Activated T-cell treated with anti-CD3 and anti-CD28 coated beads, Interleukin-2, amount 50 U/mL, for 4 hours (primary cell): Measurements from ENCODE around the gene MERTK. TPM values are rescaled to one million over a fixed set of nuclear protein-coding genes. Genes with fewer than 3 reads are reported as not detected.

ENCODE experiments used
- ATAC-seq, 2 donors: fragments of 200-7000 bp; cut with Tn5 transposase; one replicate each; pipeline ENCODE4 v1.10.0; 2021
- DNase-seq: peaks from one replicate; pipeline ENCODE4 v3.0.0-alpha.2; 2020
- H3K27me3 Mint-ChIP-seq: one replicate; pipeline ENCODE4 v1.8.0; 2021; ENCODE audit warnings: low read depth, mixed read lengths
- H3K36me3 Mint-ChIP-seq: one replicate; pipeline ENCODE4 v1.8.0; 2022; ENCODE audit warnings: mixed read lengths; ENCODE audit not compliant: insufficient read depth
- H3K4me1 Mint-ChIP-seq: one replicate; pipeline ENCODE4 v1.8.0; 2021; ENCODE audit warnings: low read depth, mixed read lengths
- H3K4me3 Mint-ChIP-seq: one replicate; pipeline ENCODE4 v1.8.0; 2021; ENCODE audit warnings: mild to moderate bottlenecking, moderate library complexity, mixed read lengths
- H3K9me3 Mint-ChIP-seq: one replicate; pipeline ENCODE4 v1.8.0; 2021; ENCODE audit warnings: mixed read lengths
- total RNA-seq, 3 donors: library from RNA; stranded (reverse); gene quantifications; one replicate each; pipeline ENCODE4 v1.2.1, GENCODE V29; 2021

MERTK gene
- total RNA-seq, 3 donors from 2014 or later = 0.42 to 0.87 (median 0.63) TPM

GRCh38 chr2:111966241-111966640 lies 67.8 kb downstream of the MERTK start:
- ATAC-seq (no peak), DNase-seq (no peak)
- Mint-ChIP-seq H3K4me1 (no peaks in the 10 kb centered on the region), H3K36me3 (no peaks in the 10 kb centered on the region), H3K9me3 (no peaks in the 10 kb centered on the region), H3K27me3 (no peaks in the 10 kb centered on the region), H3K4me3 (no peak overlapping the region)

GRCh38 chr2:111967018-111967417 lies 68.6 kb downstream of the MERTK start:
- Mint-ChIP-seq H3K4me3 (no peak overlapping the region), H3K36me3 (no peaks in the 10 kb centered on the region), H3K4me1 (no peaks in the 10 kb centered on the region), H3K9me3 (no peaks in the 10 kb centered on the region), H3K27me3 (no peaks in the 10 kb centered on the region)
- DNase-seq = no peak
- no peak for ATAC-seq

- DNase-seq (no peak), ATAC-seq (no peak)
- no peak overlapping the region for H3K4me3 Mint-ChIP-seq
- H3K9me3 Mint-ChIP-seq = no peaks in the 10 kb centered on the region
- no peaks in the 10 kb centered on the region for H3K36me3 Mint-ChIP-seq
- peaks cover 5% of the 10 kb centered on the region for H3K4me1 Mint-ChIP-seq
- H3K27me3 Mint-ChIP-seq = peaks cover 10% of the 10 kb centered on the region
Observed at GRCh38 chr2:111970453-111970852, 72.0 kb downstream of the MERTK start.

- ATAC-seq = no peak
- peaks cover 10% of the 10 kb centered on the region for H3K27me3 Mint-ChIP-seq
- peaks cover 5% of the 10 kb centered on the region for H3K4me1 Mint-ChIP-seq
- no peak for DNase-seq
- H3K4me3 Mint-ChIP-seq = no peak overlapping the region
- H3K36me3 Mint-ChIP-seq = peaks cover 4% of the 10 kb centered on the region
- H3K9me3 Mint-ChIP-seq = peaks cover 14% of the 10 kb centered on the region
Observed at GRCh38 chr2:111972955-111973565, 74.7 kb downstream of the MERTK start.

- Mint-ChIP-seq H3K36me3 (peaks cover 5% of the 10 kb centered on the region), H3K9me3 (peaks cover 14% of the 10 kb centered on the region), H3K4me1 (peaks cover 5% of the 10 kb centered on the region), H3K4me3 (no peak overlapping the region), H3K27me3 (peaks cover 10% of the 10 kb centered on the region)
- ATAC-seq (no peak), DNase-seq (no peak)
Observed at GRCh38 chr2:111973701-111974100, 75.3 kb downstream of the MERTK start.

GRCh38 chr2:111975053-111975552 lies 76.7 kb downstream of the MERTK start:
- H3K9me3 Mint-ChIP-seq = peaks cover 14% of the 10 kb centered on the region
- peaks cover 5% of the 10 kb centered on the region for H3K36me3 Mint-ChIP-seq
- H3K4me3 Mint-ChIP-seq = no peak overlapping the region
- H3K4me1 Mint-ChIP-seq = peaks cover 5% of the 10 kb centered on the region
- no peak for ATAC-seq
- H3K27me3 Mint-ChIP-seq = peaks cover 10% of the 10 kb centered on the region
- no peak for DNase-seq

- Mint-ChIP-seq H3K9me3 (peaks cover 14% of the 10 kb centered on the region), H3K4me3 (no peak overlapping the region), H3K4me1 (peaks cover 5% of the 10 kb centered on the region), H3K27me3 (peaks cover 11% of the 10 kb centered on the region), H3K36me3 (peaks cover 5% of the 10 kb centered on the region)
- no peak for ATAC-seq
- DNase-seq = no peak
Observed at GRCh38 chr2:111975819-111976218, 77.4 kb downstream of the MERTK start.

GRCh38 chr2:111977240-111977639 lies 78.8 kb downstream of the MERTK start:
- DNase-seq (no peak), ATAC-seq (no peak)
- peaks cover 5% of the 10 kb centered on the region for H3K36me3 Mint-ChIP-seq
- H3K4me3 Mint-ChIP-seq = no peak overlapping the region
- peaks cover 14% of the 10 kb centered on the region for H3K9me3 Mint-ChIP-seq
- peaks cover 5% of the 10 kb centered on the region for H3K4me1 Mint-ChIP-seq
- peaks cover 12% of the 10 kb centered on the region for H3K27me3 Mint-ChIP-seq

- peaks cover 3% of the 10 kb centered on the region for H3K4me1 Mint-ChIP-seq
- no peak overlapping the region for H3K4me3 Mint-ChIP-seq
- peaks cover 5% of the 10 kb centered on the region for H3K27me3 Mint-ChIP-seq
- ATAC-seq (no peak), DNase-seq (no peak)
- H3K9me3 Mint-ChIP-seq = peaks cover 14% of the 10 kb centered on the region
- H3K36me3 Mint-ChIP-seq = peaks cover 5% of the 10 kb centered on the region
Observed at GRCh38 chr2:111978452-111979170, 80.2 kb downstream of the MERTK start.

- ATAC-seq (no peak), DNase-seq (no peak)
- Mint-ChIP-seq H3K4me1 (peaks cover 3% of the 10 kb centered on the region), H3K4me3 (no peak overlapping the region), H3K9me3 (peaks cover 13% of the 10 kb centered on the region), H3K36me3 (peaks cover 5% of the 10 kb centered on the region), H3K27me3 (peaks cover 6% of the 10 kb centered on the region)
Observed at GRCh38 chr2:111981666-111982065, 83.3 kb downstream of the MERTK start.

- no peak for DNase-seq
- peak; percentile 69 to 86 for ATAC-seq
- peaks cover 2% of the 10 kb centered on the region for H3K9me3 Mint-ChIP-seq
Observed at GRCh38 chr2:111982822-111983221, 84.4 kb downstream of the MERTK start.

GRCh38 chr2:111983478-111984212 lies 85.2 kb downstream of the MERTK start:
- ATAC-seq (no peak), DNase-seq (no peak)
- H3K36me3 Mint-ChIP-seq = no peaks in the 10 kb centered on the region
- H3K27me3 Mint-ChIP-seq = peaks cover 6% of the 10 kb centered on the region
- no peaks in the 10 kb centered on the region for H3K9me3 Mint-ChIP-seq
- no peak overlapping the region for H3K4me3 Mint-ChIP-seq
- H3K4me1 Mint-ChIP-seq = peaks cover 3% of the 10 kb centered on the region

More at GRCh38 chr2:111982822-111983221, 84.4 kb downstream of the MERTK start:
- Mint-ChIP-seq H3K4me1 (peaks cover 3% of the 10 kb centered on the region), H3K36me3 (peaks cover 1% of the 10 kb centered on the region), H3K4me3 (no peak overlapping the region), H3K27me3 (peaks cover 6% of the 10 kb centered on the region)

GRCh38 chr2:111984213-111984604 lies 85.8 kb downstream of the MERTK start:
- Mint-ChIP-seq H3K4me1 (peaks cover 3% of the 10 kb centered on the region), H3K36me3 (no peaks in the 10 kb centered on the region), H3K27me3 (peaks cover 6% of the 10 kb centered on the region), H3K4me3 (no peak overlapping the region), H3K9me3 (no peaks in the 10 kb centered on the region)
- ATAC-seq = no peak
- DNase-seq = no peak

GRCh38 chr2:111985514-111985913 lies 87.1 kb downstream of the MERTK start:
- Mint-ChIP-seq H3K36me3 (no peaks in the 10 kb centered on the region), H3K9me3 (no peaks in the 10 kb centered on the region)
- DNase-seq = no peak

More at GRCh38 chr2:111985514-111985913, 87.1 kb downstream of the MERTK start:
- Mint-ChIP-seq H3K4me1 (peaks cover 3% of the 10 kb centered on the region), H3K27me3 (peaks cover 6% of the 10 kb centered on the region), H3K4me3 (no peak overlapping the region)
- no peak for ATAC-seq
